H9 (cell line): ENCODE results near the gene RBFOX2. TPM values are rescaled to one million over a fixed set of nuclear protein-coding genes. Genes with fewer than 3 reads are reported as not detected.
"Not testable (repeated sequence)": the region's sequence is repeated elsewhere in the genome, so short reads cannot be mapped to it uniquely, and the experiment has no call there.

Experiments
- DNase-seq: peaks from one replicate; pipeline ENCODE4 v3.0.0-alpha.2; 2017
- H2AFZ ChIP-seq: one replicate; pipeline ENCODE4 v1.6.1; 2013; ENCODE audit warnings: mild to moderate bottlenecking, low read length, control low read depth, moderate library complexity
- H2AK5ac ChIP-seq: 2 replicates; pipeline ENCODE4 v1.6.1; 2013; ENCODE audit warnings: low read length, control low read depth, mixed read lengths; ENCODE audit not compliant: insufficient read length
- H2BK120ac ChIP-seq: one replicate; pipeline ENCODE4 v1.6.1; 2013; ENCODE audit warnings: low read depth, mild to moderate bottlenecking, low read length, control low read depth, inconsistent platforms; ENCODE audit not compliant: poor library complexity, severe bottlenecking
- H2BK12ac ChIP-seq: 2 replicates; pipeline ENCODE4 v1.6.1; 2013; ENCODE audit warnings: low read length, control low read depth, mixed read lengths, low read depth; ENCODE audit not compliant: insufficient read length
- H2BK15ac ChIP-seq: 2 replicates; pipeline ENCODE4 v1.6.1; 2013; ENCODE audit warnings: low read depth, low read length, control low read depth
- H2BK20ac ChIP-seq: one replicate; pipeline ENCODE4 v1.6.1; 2013; ENCODE audit warnings: low read depth, mild to moderate bottlenecking, low read length, control low read depth, inconsistent platforms; ENCODE audit not compliant: poor library complexity, severe bottlenecking
- H2BK5ac ChIP-seq: 2 replicates; pipeline ENCODE4 v1.6.1; 2013; ENCODE audit warnings: low read length, control low read depth, mixed read lengths; ENCODE audit not compliant: insufficient read length
- H3K14ac ChIP-seq: 2 replicates; pipeline ENCODE4 v1.6.1; 2013; ENCODE audit warnings: low read length, control low read depth; ENCODE audit not compliant: insufficient read depth
- H3K18ac ChIP-seq: 2 replicates; pipeline ENCODE4 v1.6.1; 2013; ENCODE audit warnings: low read depth, mild to moderate bottlenecking, mixed read lengths, low read length, control low read depth; ENCODE audit not compliant: insufficient read length
- H3K23ac ChIP-seq: 2 replicates; pipeline ENCODE4 v1.6.1; 2013; ENCODE audit warnings: low read length, control low read depth, mixed read lengths, low read depth; ENCODE audit not compliant: insufficient read length
- H3K23me2 ChIP-seq: 2 replicates; pipeline ENCODE4 v1.6.1; 2013; ENCODE audit warnings: low read depth, mild to moderate bottlenecking, mixed read lengths, low read length, control low read depth; ENCODE audit not compliant: insufficient read length, poor library complexity, severe bottlenecking
- H3K27ac ChIP-seq: 2 replicates; pipeline ENCODE4 v1.5.1; 2013; ENCODE audit warnings: low read length, control low read depth, mixed read lengths, low read depth; ENCODE audit not compliant: insufficient read length
- H3K27me3 ChIP-seq: 2 replicates; pipeline ENCODE4 v1.6.1; 2013; ENCODE audit warnings: low read length, control low read depth, inconsistent platforms; ENCODE audit not compliant: insufficient read depth
- H3K4ac ChIP-seq: 2 replicates; pipeline ENCODE4 v1.6.1; 2013; ENCODE audit warnings: low read depth, mild to moderate bottlenecking, control low read depth, inconsistent platforms, low read length, moderate library complexity
- H3K4me1 ChIP-seq: 2 replicates; pipeline ENCODE4 v1.6.1; 2013; ENCODE audit warnings: low read length, control low read depth, inconsistent platforms; ENCODE audit not compliant: insufficient read depth
- H3K4me2 ChIP-seq: 2 replicates; pipeline ENCODE4 v1.6.1; 2013; ENCODE audit warnings: low read length, control low read depth, mixed read lengths; ENCODE audit not compliant: insufficient read length, insufficient read depth
- H3K56ac ChIP-seq: 2 replicates; pipeline ENCODE4 v1.6.1; 2013; ENCODE audit warnings: low read depth, mild to moderate bottlenecking, mixed read lengths, low read length, control low read depth; ENCODE audit not compliant: insufficient read length
- H3K79me1 ChIP-seq: 2 replicates; pipeline ENCODE4 v1.6.1; 2013; ENCODE audit warnings: low read depth, mild to moderate bottlenecking, moderate library complexity, low read length, control low read depth, inconsistent platforms; ENCODE audit not compliant: insufficient read depth, poor library complexity, severe bottlenecking
- H3K79me2 ChIP-seq: 2 replicates; pipeline ENCODE4 v1.6.1; 2013; ENCODE audit warnings: low read length, control low read depth, inconsistent platforms; ENCODE audit not compliant: insufficient read depth
- H3K9ac ChIP-seq: 2 replicates; pipeline ENCODE4 v1.6.1; 2013; ENCODE audit warnings: low read length, control low read depth, mixed read lengths; ENCODE audit not compliant: insufficient read length; ENCODE audit errors: extremely low read depth
- H3K9me3 ChIP-seq: one replicate; pipeline ENCODE4 v1.6.1; 2013; ENCODE audit warnings: low read depth, low read length, inconsistent platforms; ENCODE audit not compliant: control insufficient read depth
- H3T11ph ChIP-seq: one replicate; pipeline ENCODE4 v1.6.1; 2013; ENCODE audit warnings: mild to moderate bottlenecking, low read length, control low read depth, inconsistent platforms
- H4K20me1 ChIP-seq: one replicate; pipeline ENCODE4 v1.6.1; 2013; ENCODE audit not compliant: control insufficient read depth, insufficient read length, insufficient read depth
- H4K5ac ChIP-seq: 2 replicates; pipeline ENCODE4 v1.6.1; 2013; ENCODE audit warnings: low read depth, mild to moderate bottlenecking, mixed read lengths, low read length, control low read depth; ENCODE audit not compliant: insufficient read length
- H4K8ac ChIP-seq: replicated peaks from 2 replicates; pipeline ENCODE4 v1.6.1; 2013; ENCODE audit warnings: low read length, control low read depth, mixed read lengths, low read depth; ENCODE audit not compliant: insufficient read length
- H4K91ac ChIP-seq: 2 replicates; pipeline ENCODE4 v1.6.1; 2013; ENCODE audit warnings: low read depth, mild to moderate bottlenecking, moderate library complexity, mixed read lengths, low read length, control low read depth; ENCODE audit not compliant: insufficient read length
- H3K27ac Mint-ChIP-seq, 3 experiments: 2 replicates in 2 of 3; 3 replicates in 1 of 3; pipeline ENCODE4 v1.8.0; 2020 to 2021; ENCODE audit warnings: mixed read lengths in 3 of 3, mild to moderate bottlenecking in 1 of 3, moderate library complexity in 1 of 3
- H3K27me3 Mint-ChIP-seq: 2 replicates; pipeline ENCODE4 v1.8.0; 2021; ENCODE audit warnings: low read depth, mild to moderate bottlenecking, moderate library complexity, mixed read lengths
- H3K36me3 Mint-ChIP-seq, 3 experiments: 2 replicates in 2 of 3; 3 replicates in 1 of 3; pipeline ENCODE4 v1.8.0; 2020 to 2021; ENCODE audit warnings: low read depth in 3 of 3, mixed read lengths in 3 of 3; ENCODE audit not compliant: insufficient read depth in 1 of 3
- H3K4me1 Mint-ChIP-seq, 2 experiments: 2 replicates each; pipeline ENCODE4 v1.8.0; 2020; ENCODE audit warnings: mixed read lengths in 2 of 2
- H3K4me3 Mint-ChIP-seq, 2 experiments: 2 replicates in 1 of 2; 3 replicates in 1 of 2; pipeline ENCODE4 v1.8.0; 2020 to 2021; ENCODE audit warnings: mild to moderate bottlenecking in 2 of 2, mixed read lengths in 2 of 2, moderate library complexity in 1 of 2
- H3K9me3 Mint-ChIP-seq, 2 experiments: 2 replicates in 1 of 2; 3 replicates in 1 of 2; pipeline ENCODE4 v1.8.0; 2020; ENCODE audit warnings: mild to moderate bottlenecking in 2 of 2, mixed read lengths in 2 of 2, moderate library complexity in 1 of 2
- WGBS: extraction: QIAGEN DNeasy Blood & Tissue Kit; methylation state at CpG from one replicate; pipeline ENCODE4 v1.1.7; 2013; ENCODE audit warnings: missing lambda C conversion rate, low lambda C conversion rate, mixed read lengths; ENCODE audit not compliant: insufficient read length; ENCODE audit errors: extremely low coverage; 5-methylcytosine and 5-hydroxymethylcytosine counted together
- total RNA-seq: library from RNA; stranded (reverse); gene quantifications from 2 replicates; pipeline ENCODE4 v1.2.1, GENCODE V29; 2021
- TF ChIP-seq, protein P1 (sequence below): fragments of 200-600 bp; sonication (generic); conservative IDR thresholded peaks from 3 replicates; pipeline ENCODE4 v1.8.0; 2021; ENCODE audit warnings: antibody characterized with exemption, mild to moderate bottlenecking

RBFOX2 gene
- total RNA-seq, 1 experiment from 2014 or later = 84.7 TPM

DNA sequence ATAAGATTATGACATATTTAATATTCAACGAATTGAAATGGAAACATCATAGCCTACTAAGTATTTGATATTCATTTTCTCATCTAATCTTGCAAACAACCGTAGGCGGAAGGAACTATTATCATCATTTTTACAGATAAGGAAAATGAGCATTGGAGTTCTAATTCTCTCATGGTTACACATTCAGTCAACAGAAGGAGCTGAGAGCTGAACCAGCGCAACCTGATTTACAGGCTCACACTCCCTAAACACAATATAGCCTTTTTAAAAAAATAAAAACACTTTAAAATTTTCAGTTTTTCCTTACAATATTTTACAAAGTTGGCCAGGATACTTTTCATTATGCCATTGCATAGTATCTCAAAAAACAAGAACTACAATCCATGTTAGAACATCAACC lies 236.1 kb downstream of the RBFOX2 start:
- no peak overlapping the region for H3K23ac ChIP-seq
- TF ChIP-seq, protein P1, sequence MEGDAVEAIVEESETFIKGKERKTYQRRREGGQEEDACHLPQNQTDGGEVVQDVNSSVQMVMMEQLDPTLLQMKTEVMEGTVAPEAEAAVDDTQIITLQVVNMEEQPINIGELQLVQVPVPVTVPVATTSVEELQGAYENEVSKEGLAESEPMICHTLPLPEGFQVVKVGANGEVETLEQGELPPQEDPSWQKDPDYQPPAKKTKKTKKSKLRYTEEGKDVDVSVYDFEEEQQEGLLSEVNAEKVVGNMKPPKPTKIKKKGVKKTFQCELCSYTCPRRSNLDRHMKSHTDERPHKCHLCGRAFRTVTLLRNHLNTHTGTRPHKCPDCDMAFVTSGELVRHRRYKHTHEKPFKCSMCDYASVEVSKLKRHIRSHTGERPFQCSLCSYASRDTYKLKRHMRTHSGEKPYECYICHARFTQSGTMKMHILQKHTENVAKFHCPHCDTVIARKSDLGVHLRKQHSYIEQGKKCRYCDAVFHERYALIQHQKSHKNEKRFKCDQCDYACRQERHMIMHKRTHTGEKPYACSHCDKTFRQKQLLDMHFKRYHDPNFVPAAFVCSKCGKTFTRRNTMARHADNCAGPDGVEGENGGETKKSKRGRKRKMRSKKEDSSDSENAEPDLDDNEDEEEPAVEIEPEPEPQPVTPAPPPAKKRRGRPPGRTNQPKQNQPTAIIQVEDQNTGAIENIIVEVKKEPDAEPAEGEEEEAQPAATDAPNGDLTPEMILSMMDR = no peak
- no peaks in the 10 kb centered on the region; the same call in 1 of the 2 replicates for H3K79me2 ChIP-seq
- Mint-ChIP-seq H3K4me3 (no peak overlapping the region), H3K27me3 (no peaks in the 10 kb centered on the region), H3K27ac (no peak overlapping the region), H3K4me1 (peaks cover 0 to 4% of the 10 kb centered on the region in 2 experiments; a peak in 1 of 4 replicates), H3K9me3 (no peaks in the 10 kb centered on the region), H3K36me3 (peaks cover 0 to 15% (median 7%) of the 10 kb centered on the region in 3 experiments; a peak in 6 of 7 replicates)
- H3T11ph ChIP-seq = no peak overlapping the region
- H3K23me2 ChIP-seq = no peaks in the 10 kb centered on the region
- H3K27ac ChIP-seq = no peak overlapping the region
- H4K20me1 ChIP-seq = no peaks in the 10 kb centered on the region
- H3K27me3 ChIP-seq = no peaks in the 10 kb centered on the region
- no peaks in the 10 kb centered on the region for H3K9me3 ChIP-seq
- no peak overlapping the region for H3K14ac ChIP-seq
- H3K79me1 ChIP-seq = no peaks in the 10 kb centered on the region
- no peaks in the 10 kb centered on the region for H3K4me1 ChIP-seq
- H4K8ac ChIP-seq = no peak overlapping the region
- no peak overlapping the region for H3K4me2 ChIP-seq
- no peak overlapping the region for H2BK5ac ChIP-seq
- no peak overlapping the region for H3K56ac ChIP-seq
- no peak overlapping the region for H2BK15ac ChIP-seq
- no peak overlapping the region for H3K9ac ChIP-seq
- no peak overlapping the region for H2AFZ ChIP-seq
- H2BK20ac ChIP-seq = no peak overlapping the region
- H3K18ac ChIP-seq = no peak overlapping the region
- no peak overlapping the region for H2BK120ac ChIP-seq
- H4K5ac ChIP-seq = no peak overlapping the region
- WGBS = no CpG with 5 or more reads among the region's 4 CpGs
- H2BK12ac ChIP-seq = no peak overlapping the region
- H4K91ac ChIP-seq = no peak overlapping the region
- no peak for DNase-seq
- no peak overlapping the region for H2AK5ac ChIP-seq
- H3K4ac ChIP-seq = no peak overlapping the region

DNA sequence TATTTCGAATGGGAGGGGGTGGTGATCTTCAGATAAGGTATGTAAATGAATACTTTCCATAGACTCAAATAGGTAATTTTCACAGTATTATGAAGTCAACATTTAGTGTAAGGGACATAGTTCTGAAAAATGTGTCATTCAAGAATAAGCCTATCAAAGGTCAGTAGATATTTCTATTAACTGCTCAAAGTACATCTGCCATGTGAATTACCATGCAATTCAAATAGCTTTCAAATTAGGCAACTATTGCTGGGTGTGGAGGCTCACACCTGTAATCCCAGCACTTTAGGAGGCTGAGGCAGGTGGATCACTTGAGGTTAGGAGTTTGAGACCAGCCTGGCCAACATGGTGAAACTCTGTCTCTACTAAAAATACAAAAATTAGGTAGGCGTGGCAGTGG lies 236.8 kb downstream of the RBFOX2 start:
- not testable (repeated sequence) for H4K5ac ChIP-seq, H4K91ac ChIP-seq, H2AFZ ChIP-seq, H3K79me1 ChIP-seq, H4K8ac ChIP-seq, H3K4me1 ChIP-seq, H2BK15ac ChIP-seq, H2BK12ac ChIP-seq, H3K4ac ChIP-seq, H3K18ac ChIP-seq, H2AK5ac ChIP-seq, H3K4me2 ChIP-seq, H3T11ph ChIP-seq, H3K9me3 ChIP-seq, H3K23me2 ChIP-seq, H3K27ac Mint-ChIP-seq, H3K27me3 ChIP-seq, H3K4me1 Mint-ChIP-seq, H4K20me1 ChIP-seq, H2BK20ac ChIP-seq, H3K79me2 ChIP-seq, H2BK5ac ChIP-seq, H3K23ac ChIP-seq, H2BK120ac ChIP-seq, H3K27me3 Mint-ChIP-seq, DNase-seq, H3K9me3 Mint-ChIP-seq, H3K14ac ChIP-seq, H3K9ac ChIP-seq, H3K4me3 Mint-ChIP-seq, H3K27ac ChIP-seq, H3K56ac ChIP-seq
- H3K36me3 Mint-ChIP-seq = peaks cover 0 to 15% (median 7%) of the 10 kb centered on the region in 3 experiments; a peak in 6 of 7 replicates
- WGBS = no CpG with 5 or more reads among the region's 2 CpGs
